ENCODE data around the gene IL3.

The IL3 gene

GRCh38 chr5:132056610-132057497 is 3.6 kb upstream of the IL3 start:
- no peak for DNase-seq (ENCODE audit: low read depth in 2 of 2, low spot score in 1 of 2)

GRCh38 chr5:132057498-132058255 is 2.8 kb upstream of the IL3 start:
- DNase-seq (ENCODE audit: low read depth in 2 of 2, low spot score in 1 of 2): no peak

GRCh38 chr5:132058646-132059042 is 1.8 kb upstream of the IL3 start:
- no peak for DNase-seq (ENCODE audit: low read depth in 2 of 2, low spot score in 1 of 2)

GRCh38 chr5:132059043-132059695 is 1.3 kb upstream of the IL3 start:
- DNase-seq (ENCODE audit: low read depth in 2 of 2, low spot score in 1 of 2): no peak

GRCh38 chr5:132059696-132060500 is 557 bp upstream of the IL3 start:
- DNase-seq (ENCODE audit: low read depth in 2 of 2, low spot score in 1 of 2): no peak

- peak; percentile 55 to 82 for DNase-seq (ENCODE audit: low read depth in 2 of 2, low spot score in 1 of 2)
These were observed 2.8 kb downstream of the IL3 start for GRCh38 chr5:132063090-132063911.

GRCh38 chr5:132064140-132064539 is 3.7 kb downstream of the IL3 start:
- no peak for DNase-seq (ENCODE audit: low read depth in 2 of 2, low spot score in 1 of 2)

GRCh38 chr5:132064738-132065331 is 4.4 kb downstream of the IL3 start:
- peak; percentile 53 to 81 for DNase-seq (ENCODE audit: low read depth in 2 of 2, low spot score in 1 of 2)

- no peak for DNase-seq (ENCODE audit: low read depth in 2 of 2, low spot score in 1 of 2)
These were observed 5.0 kb downstream of the IL3 start for GRCh38 chr5:132065351-132065937.

- DNase-seq (ENCODE audit: low read depth in 2 of 2, low spot score in 1 of 2): no peak
These were observed 5.7 kb downstream of the IL3 start for GRCh38 chr5:132065951-132066701.

GRCh38 chr5:132066871-132067270 is 6.4 kb downstream of the IL3 start:
- DNase-seq (ENCODE audit: low read depth in 2 of 2, low spot score in 1 of 2): no peak

GRCh38 chr5:132067451-132067850 is 7.0 kb downstream of the IL3 start:
- no peak for DNase-seq (ENCODE audit: low read depth in 2 of 2, low spot score in 1 of 2)

- DNase-seq (ENCODE audit: low read depth in 2 of 2, low spot score in 1 of 2): no peak
These were observed 7.7 kb downstream of the IL3 start for GRCh38 chr5:132067941-132068808.

GRCh38 chr5:132069561-132069960 is 9.1 kb downstream of the IL3 start:
- no peak for DNase-seq (ENCODE audit: low read depth in 2 of 2, low spot score in 1 of 2)

- no peak for DNase-seq (ENCODE audit: low read depth in 2 of 2, low spot score in 1 of 2)
These were observed 9.5 kb downstream of the IL3 start for GRCh38 chr5:132069994-132070393.

GRCh38 chr5:132070460-132071337 is 10.2 kb downstream of the IL3 start:
- DNase-seq (ENCODE audit: low read depth in 2 of 2, low spot score in 1 of 2): no peak

GRCh38 chr5:132071338-132071707 is 10.9 kb downstream of the IL3 start:
- DNase-seq (ENCODE audit: low read depth in 2 of 2, low spot score in 1 of 2): no peak

All from stimulated activated CD8-positive, alpha-beta memory T cell treated with anti-CD3 and anti-CD28 coated beads, Interleukin-4, amount 100 ng/mL, for 4 hours (primary cell).